H9 (cell line): Measurements from ENCODE around the gene CFAP45. TPM values are rescaled to one million over a fixed set of nuclear protein-coding genes. Genes with fewer than 3 reads are reported as not detected.

Source experiments
- DNase-seq: peaks from one replicate; pipeline ENCODE4 v3.0.0-alpha.2; 2017
- H2AFZ ChIP-seq: one replicate; pipeline ENCODE4 v1.6.1; 2013; ENCODE audit warnings: mild to moderate bottlenecking, low read length, control low read depth, moderate library complexity
- H2AK5ac ChIP-seq: 2 replicates; pipeline ENCODE4 v1.6.1; 2013; ENCODE audit warnings: low read length, control low read depth, mixed read lengths; ENCODE audit not compliant: insufficient read length
- H2BK120ac ChIP-seq: one replicate; pipeline ENCODE4 v1.6.1; 2013; ENCODE audit warnings: low read depth, mild to moderate bottlenecking, low read length, control low read depth, inconsistent platforms; ENCODE audit not compliant: poor library complexity, severe bottlenecking
- H2BK12ac ChIP-seq: 2 replicates; pipeline ENCODE4 v1.6.1; 2013; ENCODE audit warnings: low read length, control low read depth, mixed read lengths, low read depth; ENCODE audit not compliant: insufficient read length
- H2BK15ac ChIP-seq: 2 replicates; pipeline ENCODE4 v1.6.1; 2013; ENCODE audit warnings: low read depth, low read length, control low read depth
- H2BK20ac ChIP-seq: one replicate; pipeline ENCODE4 v1.6.1; 2013; ENCODE audit warnings: low read depth, mild to moderate bottlenecking, low read length, control low read depth, inconsistent platforms; ENCODE audit not compliant: poor library complexity, severe bottlenecking
- H2BK5ac ChIP-seq: 2 replicates; pipeline ENCODE4 v1.6.1; 2013; ENCODE audit warnings: low read length, control low read depth, mixed read lengths; ENCODE audit not compliant: insufficient read length
- H3K14ac ChIP-seq: 2 replicates; pipeline ENCODE4 v1.6.1; 2013; ENCODE audit warnings: low read length, control low read depth; ENCODE audit not compliant: insufficient read depth
- H3K18ac ChIP-seq: 2 replicates; pipeline ENCODE4 v1.6.1; 2013; ENCODE audit warnings: low read depth, mild to moderate bottlenecking, mixed read lengths, low read length, control low read depth; ENCODE audit not compliant: insufficient read length
- H3K23ac ChIP-seq: 2 replicates; pipeline ENCODE4 v1.6.1; 2013; ENCODE audit warnings: low read length, control low read depth, mixed read lengths, low read depth; ENCODE audit not compliant: insufficient read length
- H3K23me2 ChIP-seq: 2 replicates; pipeline ENCODE4 v1.6.1; 2013; ENCODE audit warnings: low read depth, mild to moderate bottlenecking, mixed read lengths, low read length, control low read depth; ENCODE audit not compliant: insufficient read length, poor library complexity, severe bottlenecking
- H3K27ac ChIP-seq: 2 replicates; pipeline ENCODE4 v1.5.1; 2013; ENCODE audit warnings: low read length, control low read depth, mixed read lengths, low read depth; ENCODE audit not compliant: insufficient read length
- H3K27me3 ChIP-seq: 2 replicates; pipeline ENCODE4 v1.6.1; 2013; ENCODE audit warnings: low read length, control low read depth, inconsistent platforms; ENCODE audit not compliant: insufficient read depth
- H3K4ac ChIP-seq: 2 replicates; pipeline ENCODE4 v1.6.1; 2013; ENCODE audit warnings: low read depth, mild to moderate bottlenecking, control low read depth, inconsistent platforms, low read length, moderate library complexity
- H3K4me1 ChIP-seq: 2 replicates; pipeline ENCODE4 v1.6.1; 2013; ENCODE audit warnings: low read length, control low read depth, inconsistent platforms; ENCODE audit not compliant: insufficient read depth
- H3K4me2 ChIP-seq: 2 replicates; pipeline ENCODE4 v1.6.1; 2013; ENCODE audit warnings: low read length, control low read depth, mixed read lengths; ENCODE audit not compliant: insufficient read length, insufficient read depth
- H3K56ac ChIP-seq: 2 replicates; pipeline ENCODE4 v1.6.1; 2013; ENCODE audit warnings: low read depth, mild to moderate bottlenecking, mixed read lengths, low read length, control low read depth; ENCODE audit not compliant: insufficient read length
- H3K79me1 ChIP-seq: 2 replicates; pipeline ENCODE4 v1.6.1; 2013; ENCODE audit warnings: low read depth, mild to moderate bottlenecking, moderate library complexity, low read length, control low read depth, inconsistent platforms; ENCODE audit not compliant: insufficient read depth, poor library complexity, severe bottlenecking
- H3K79me2 ChIP-seq: 2 replicates; pipeline ENCODE4 v1.6.1; 2013; ENCODE audit warnings: low read length, control low read depth, inconsistent platforms; ENCODE audit not compliant: insufficient read depth
- H3K9ac ChIP-seq: 2 replicates; pipeline ENCODE4 v1.6.1; 2013; ENCODE audit warnings: low read length, control low read depth, mixed read lengths; ENCODE audit not compliant: insufficient read length; ENCODE audit errors: extremely low read depth
- H3K9me3 ChIP-seq: one replicate; pipeline ENCODE4 v1.6.1; 2013; ENCODE audit warnings: low read depth, low read length, inconsistent platforms; ENCODE audit not compliant: control insufficient read depth
- H3T11ph ChIP-seq: one replicate; pipeline ENCODE4 v1.6.1; 2013; ENCODE audit warnings: mild to moderate bottlenecking, low read length, control low read depth, inconsistent platforms
- H4K20me1 ChIP-seq: one replicate; pipeline ENCODE4 v1.6.1; 2013; ENCODE audit not compliant: control insufficient read depth, insufficient read length, insufficient read depth
- H4K5ac ChIP-seq: 2 replicates; pipeline ENCODE4 v1.6.1; 2013; ENCODE audit warnings: low read depth, mild to moderate bottlenecking, mixed read lengths, low read length, control low read depth; ENCODE audit not compliant: insufficient read length
- H4K8ac ChIP-seq: replicated peaks from 2 replicates; pipeline ENCODE4 v1.6.1; 2013; ENCODE audit warnings: low read length, control low read depth, mixed read lengths, low read depth; ENCODE audit not compliant: insufficient read length
- H4K91ac ChIP-seq: 2 replicates; pipeline ENCODE4 v1.6.1; 2013; ENCODE audit warnings: low read depth, mild to moderate bottlenecking, moderate library complexity, mixed read lengths, low read length, control low read depth; ENCODE audit not compliant: insufficient read length
- H3K27ac Mint-ChIP-seq, 3 experiments: 2 replicates in 2 of 3; 3 replicates in 1 of 3; pipeline ENCODE4 v1.8.0; 2020 to 2021; ENCODE audit warnings: mixed read lengths in 3 of 3, mild to moderate bottlenecking in 1 of 3, moderate library complexity in 1 of 3
- H3K27me3 Mint-ChIP-seq: 2 replicates; pipeline ENCODE4 v1.8.0; 2021; ENCODE audit warnings: low read depth, mild to moderate bottlenecking, moderate library complexity, mixed read lengths
- H3K36me3 Mint-ChIP-seq, 3 experiments: 2 replicates in 2 of 3; 3 replicates in 1 of 3; pipeline ENCODE4 v1.8.0; 2020 to 2021; ENCODE audit warnings: low read depth in 3 of 3, mixed read lengths in 3 of 3; ENCODE audit not compliant: insufficient read depth in 1 of 3
- H3K4me1 Mint-ChIP-seq, 2 experiments: 2 replicates each; pipeline ENCODE4 v1.8.0; 2020; ENCODE audit warnings: mixed read lengths in 2 of 2
- H3K4me3 Mint-ChIP-seq, 2 experiments: 2 replicates in 1 of 2; 3 replicates in 1 of 2; pipeline ENCODE4 v1.8.0; 2020 to 2021; ENCODE audit warnings: mild to moderate bottlenecking in 2 of 2, mixed read lengths in 2 of 2, moderate library complexity in 1 of 2
- H3K9me3 Mint-ChIP-seq, 2 experiments: 2 replicates in 1 of 2; 3 replicates in 1 of 2; pipeline ENCODE4 v1.8.0; 2020; ENCODE audit warnings: mild to moderate bottlenecking in 2 of 2, mixed read lengths in 2 of 2, moderate library complexity in 1 of 2
- WGBS: extraction: QIAGEN DNeasy Blood & Tissue Kit; methylation state at CpG from one replicate; pipeline ENCODE4 v1.1.7; 2013; ENCODE audit warnings: missing lambda C conversion rate, low lambda C conversion rate, mixed read lengths; ENCODE audit not compliant: insufficient read length; ENCODE audit errors: extremely low coverage; 5-methylcytosine and 5-hydroxymethylcytosine counted together
- total RNA-seq: library from RNA; stranded (reverse); gene quantifications from 2 replicates; pipeline ENCODE4 v1.2.1, GENCODE V29; 2021
- TF ChIP-seq, protein P1 (sequence below): fragments of 200-600 bp; sonication (generic); conservative IDR thresholded peaks from 3 replicates; pipeline ENCODE4 v1.8.0; 2021; ENCODE audit warnings: antibody characterized with exemption, mild to moderate bottlenecking

The CFAP45 gene
- total RNA-seq, 1 experiment from 2014 or later: 0.85 TPM

- Histone ChIP-seq H2BK15ac (no peak overlapping the region), H4K20me1 (no peaks in the 10 kb centered on the region), H2AK5ac (no peak overlapping the region), H3T11ph (no peak overlapping the region), H2BK120ac (no peak overlapping the region), H3K27ac (no peak overlapping the region), H4K8ac (no peak overlapping the region), H3K4me2 (no peak overlapping the region), H2BK20ac (no peak overlapping the region), H2AFZ (no peak overlapping the region), H3K23me2 (no peaks in the 10 kb centered on the region), H3K4me1 (no peaks in the 10 kb centered on the region), H3K14ac (no peak overlapping the region), H4K91ac (no peak overlapping the region), H4K5ac (no peak overlapping the region), H3K27me3 (no peaks in the 10 kb centered on the region), H2BK5ac (no peak overlapping the region), H3K56ac (no peak overlapping the region), H3K18ac (no peak overlapping the region), H3K4ac (no peak overlapping the region), H3K9ac (no peak overlapping the region), H3K23ac (no peak overlapping the region), H3K9me3 (no peaks in the 10 kb centered on the region), H2BK12ac (no peak overlapping the region), H3K79me2 (no peaks in the 10 kb centered on the region), H3K79me1 (no peaks in the 10 kb centered on the region)
- no CpG with 5 or more reads among the region's 1 CpG for WGBS
- TF ChIP-seq, protein P1, sequence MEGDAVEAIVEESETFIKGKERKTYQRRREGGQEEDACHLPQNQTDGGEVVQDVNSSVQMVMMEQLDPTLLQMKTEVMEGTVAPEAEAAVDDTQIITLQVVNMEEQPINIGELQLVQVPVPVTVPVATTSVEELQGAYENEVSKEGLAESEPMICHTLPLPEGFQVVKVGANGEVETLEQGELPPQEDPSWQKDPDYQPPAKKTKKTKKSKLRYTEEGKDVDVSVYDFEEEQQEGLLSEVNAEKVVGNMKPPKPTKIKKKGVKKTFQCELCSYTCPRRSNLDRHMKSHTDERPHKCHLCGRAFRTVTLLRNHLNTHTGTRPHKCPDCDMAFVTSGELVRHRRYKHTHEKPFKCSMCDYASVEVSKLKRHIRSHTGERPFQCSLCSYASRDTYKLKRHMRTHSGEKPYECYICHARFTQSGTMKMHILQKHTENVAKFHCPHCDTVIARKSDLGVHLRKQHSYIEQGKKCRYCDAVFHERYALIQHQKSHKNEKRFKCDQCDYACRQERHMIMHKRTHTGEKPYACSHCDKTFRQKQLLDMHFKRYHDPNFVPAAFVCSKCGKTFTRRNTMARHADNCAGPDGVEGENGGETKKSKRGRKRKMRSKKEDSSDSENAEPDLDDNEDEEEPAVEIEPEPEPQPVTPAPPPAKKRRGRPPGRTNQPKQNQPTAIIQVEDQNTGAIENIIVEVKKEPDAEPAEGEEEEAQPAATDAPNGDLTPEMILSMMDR: no peak
- H3K9me3 Mint-ChIP-seq: no peaks in the 10 kb centered on the region
- peaks cover 0 to 2% (median 0%) of the 10 kb centered on the region in 3 experiments; a peak in 2 of 7 replicates for H3K36me3 Mint-ChIP-seq
- DNase-seq: no peak
- peaks cover 18 to 24% of the 10 kb centered on the region in 2 experiments for H3K4me1 Mint-ChIP-seq
- H3K4me3 Mint-ChIP-seq: no peak overlapping the region
- H3K27ac Mint-ChIP-seq: peak overlapping the region in 1 of 3 experiments; percentile 54; a peak in 1 of 7 replicates
- peaks cover 22% of the 10 kb centered on the region for H3K27me3 Mint-ChIP-seq
Observed at GRCh38 chr1:159869607-159870006, 30.4 kb downstream of the CFAP45 start.
